Measurements from ENCODE around the gene GSTA5.
"Not testable (repeated sequence)": the region's sequence is repeated elsewhere in the genome, so short reads cannot be mapped to it uniquely, and the experiment has no call there.

The GSTA5 gene

GRCh38 chr6:52799272-52799671, 41.3 kb downstream of the GSTA5 start:
- not testable (repeated sequence) for FAIRE-seq; DNase-seq (ENCODE audit: insufficient read length, low spot score)

- DNase-seq (ENCODE audit: insufficient read length, low spot score); FAIRE-seq: not testable (repeated sequence)
These were observed 46.2 kb downstream of the GSTA5 start for GRCh38 chr6:52794366-52794765.

GRCh38 chr6:52790861-52791260, 49.8 kb downstream of the GSTA5 start:
- DNase-seq (ENCODE audit: insufficient read length, low spot score) (no peak), FAIRE-seq (no peak)

- not testable (repeated sequence) for FAIRE-seq; DNase-seq (ENCODE audit: insufficient read length, low spot score)
These were observed 51.0 kb downstream of the GSTA5 start for GRCh38 chr6:52789658-52790057.

DNA sequence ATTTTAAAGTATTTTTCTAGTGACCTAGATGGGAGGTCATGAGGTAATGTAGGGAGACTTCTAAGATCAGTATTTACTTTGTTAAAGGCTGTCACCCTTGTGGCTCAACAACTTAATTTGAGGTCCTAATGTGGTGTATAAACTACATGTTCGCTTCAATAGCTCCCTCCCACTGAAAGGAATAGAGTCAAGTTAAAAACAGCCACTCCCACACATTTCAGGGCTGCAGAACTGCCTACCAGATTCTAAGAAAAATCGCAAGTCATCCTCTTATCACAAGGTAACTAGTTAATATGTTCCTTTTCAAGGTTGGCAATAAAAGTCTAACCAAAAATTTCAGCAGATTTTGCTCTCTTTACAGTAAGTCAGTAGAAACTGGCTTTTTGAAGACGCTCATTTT, 52.1 kb downstream of the GSTA5 start:
- FAIRE-seq = no peak
- no peak for DNase-seq (ENCODE audit: insufficient read length, low spot score)

GRCh38 chr6:52787917-52788316, 52.7 kb downstream of the GSTA5 start:
- FAIRE-seq (no peak), DNase-seq (ENCODE audit: insufficient read length, low spot score) (no peak)

- no peak for FAIRE-seq
- DNase-seq (ENCODE audit: insufficient read length, low spot score) = no peak
These were observed 54.2 kb downstream of the GSTA5 start for GRCh38 chr6:52786249-52786956.

DNA sequence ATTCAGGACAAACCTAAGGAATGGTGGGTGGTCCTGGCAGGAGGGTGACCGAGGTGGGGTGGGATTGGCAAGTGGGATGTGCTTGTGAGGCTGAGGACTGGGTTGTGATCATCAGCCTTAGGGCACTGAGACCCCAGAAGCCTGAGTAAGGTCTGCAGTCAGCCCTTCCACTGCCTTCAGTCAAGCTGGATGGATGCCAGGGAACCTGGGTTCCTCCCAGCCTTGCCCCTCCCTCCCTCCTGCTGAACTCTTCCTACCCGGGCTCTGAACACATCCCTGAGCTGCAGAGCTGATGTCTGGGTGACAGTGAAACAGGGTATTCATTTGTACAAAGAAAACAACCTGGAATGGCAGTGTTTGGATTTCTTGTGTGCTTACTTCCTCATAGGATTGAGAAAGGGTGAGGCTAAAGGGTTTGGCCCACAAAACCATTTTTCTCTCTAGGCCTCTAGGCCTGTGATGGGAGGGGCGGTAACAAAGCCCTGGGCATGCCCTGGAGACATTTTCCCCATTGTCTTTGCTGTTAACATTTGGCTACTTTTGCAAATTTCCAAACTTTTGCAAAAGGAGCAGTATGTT, 57.8 kb downstream of the GSTA5 start:
- FAIRE-seq; DNase-seq (ENCODE audit: insufficient read length, low spot score): not testable (repeated sequence)

- DNase-seq (ENCODE audit: insufficient read length, low spot score); FAIRE-seq: not testable (repeated sequence)
These were observed 58.4 kb downstream of the GSTA5 start for GRCh38 chr6:52782209-52782608.
